Measurements from ENCODE around the gene NSD2. TPM values are rescaled to one million over a fixed set of nuclear protein-coding genes. Genes with fewer than 3 reads are reported as not detected.

NSD2 gene
- total and polyA plus RNA-seq, 9 donors, result 9.1 to 41.9 (median 20.3) TPM

GRCh38 chr4:1948892-1949436, 77.8 kb downstream of the NSD2 start:
- no peaks in the 10 kb centered on the region for H3K9me3 ChIP-seq
- no peak for TF ChIP-seq POLR2A (IDR thresholded peaks at IDR 0.05)
- no peak for TF ChIP-seq CTCF (IDR thresholded peaks at IDR 0.05)
- TF ChIP-seq EP300 (IDR thresholded peaks at IDR 0.05), result no peak
- intact Hi-C loops (cut with DNase I), result no loop called here
- H3K4me1 ChIP-seq (ENCODE audit: insufficient read depth), result no peaks in the 10 kb centered on the region
- no peak overlapping the region for H3K27ac ChIP-seq
- H3K36me3 ChIP-seq, result no peaks in the 10 kb centered on the region
- H3K27me3 ChIP-seq, result no peaks in the 10 kb centered on the region
- no peak for DNase-seq
- 91 to 93% (median 91%) methylated on average over 8 of the region's 8 CpGs for WGBS, 3 donors
- no peak overlapping the region for H3K4me3 ChIP-seq

- H3K9me3 ChIP-seq, result no peaks in the 10 kb centered on the region
- H3K4me3 ChIP-seq, result no peak overlapping the region
- H3K27ac ChIP-seq, result no peak overlapping the region
- H3K27me3 ChIP-seq, result no peaks in the 10 kb centered on the region
- H3K4me1 ChIP-seq (ENCODE audit: insufficient read depth), result no peaks in the 10 kb centered on the region
- TF ChIP-seq EP300 (IDR thresholded peaks at IDR 0.05), result no peak
- TF ChIP-seq CTCF (IDR thresholded peaks at IDR 0.05), result no peak
- TF ChIP-seq POLR2A (IDR thresholded peaks at IDR 0.05), result no peak
- WGBS, 3 donors, result 91 to 92% (median 92%) methylated on average over 10 of the region's 10 CpGs
- intact Hi-C loops (cut with DNase I), result no loop called here
- no peak for DNase-seq
- no peaks in the 10 kb centered on the region for H3K36me3 ChIP-seq
These were observed 79.2 kb downstream of the NSD2 start for GRCh38 chr4:1950369-1950768.

GRCh38 chr4:1952058-1952700, 81.0 kb downstream of the NSD2 start:
- H3K4me3 ChIP-seq, result no peak overlapping the region
- no peak overlapping the region for H3K27ac ChIP-seq
- no peak for TF ChIP-seq POLR2A (IDR thresholded peaks at IDR 0.05)
- H3K36me3 ChIP-seq, result no peaks in the 10 kb centered on the region
- no peaks in the 10 kb centered on the region for H3K27me3 ChIP-seq
- WGBS, 3 donors, result 90 to 94% (median 93%) methylated on average over 19 to 20 of the region's 20 CpGs
- intact Hi-C loops (cut with DNase I), result no loop called here
- H3K4me1 ChIP-seq (ENCODE audit: insufficient read depth), result no peaks in the 10 kb centered on the region
- DNase-seq, result no peak
- H3K9me3 ChIP-seq, result no peaks in the 10 kb centered on the region

GRCh38 chr4:1952719-1953118, 81.5 kb downstream of the NSD2 start:
- DNase-seq, result no peak
- Histone ChIP-seq H3K27me3 (no peaks in the 10 kb centered on the region), H3K36me3 (no peaks in the 10 kb centered on the region), H3K4me3 (no peak overlapping the region), H3K4me1 (ENCODE audit: insufficient read depth) (no peaks in the 10 kb centered on the region), H3K27ac (no peak overlapping the region), H3K9me3 (no peaks in the 10 kb centered on the region)
- intact Hi-C loops (cut with DNase I), result no loop called here
- 63 to 72% (median 70%) methylated on average over 5 of the region's 5 CpGs for WGBS, 3 donors
- TF ChIP-seq POLR2A (IDR thresholded peaks at IDR 0.05) (no peak), EP300 (IDR thresholded peaks at IDR 0.05) (no peak), CTCF (IDR thresholded peaks at IDR 0.05) (no peak)

- no peaks in the 10 kb centered on the region for H3K27me3 ChIP-seq
- no peak overlapping the region for H3K4me3 ChIP-seq
- TF ChIP-seq POLR2A (IDR thresholded peaks at IDR 0.05) (no peak), EP300 (IDR thresholded peaks at IDR 0.05) (no peak), CTCF (IDR thresholded peaks at IDR 0.05) (no peak)
- no peaks in the 10 kb centered on the region for H3K9me3 ChIP-seq
- no peak for DNase-seq
- H3K27ac ChIP-seq, result no peak overlapping the region
- no peaks in the 10 kb centered on the region for H3K4me1 ChIP-seq (ENCODE audit: insufficient read depth)
- intact Hi-C loops (cut with DNase I), result no loop called here
- WGBS, 3 donors, result 93 to 95% (median 95%) methylated on average over 9 of the region's 9 CpGs
- no peaks in the 10 kb centered on the region for H3K36me3 ChIP-seq
These were observed 82.1 kb downstream of the NSD2 start for GRCh38 chr4:1953335-1953734.

Data from ovary (tissue), 9 donors.